Hypothalamus (tissue), 51 donors: Measurements from ENCODE around the gene JSRP1.

Experiments
- DNase-seq, 51 donors: peaks; one replicate each; lab custom pipeline; 2025; lab: John Stamatoyannopoulos, UW

JSRP1 gene

DNA sequence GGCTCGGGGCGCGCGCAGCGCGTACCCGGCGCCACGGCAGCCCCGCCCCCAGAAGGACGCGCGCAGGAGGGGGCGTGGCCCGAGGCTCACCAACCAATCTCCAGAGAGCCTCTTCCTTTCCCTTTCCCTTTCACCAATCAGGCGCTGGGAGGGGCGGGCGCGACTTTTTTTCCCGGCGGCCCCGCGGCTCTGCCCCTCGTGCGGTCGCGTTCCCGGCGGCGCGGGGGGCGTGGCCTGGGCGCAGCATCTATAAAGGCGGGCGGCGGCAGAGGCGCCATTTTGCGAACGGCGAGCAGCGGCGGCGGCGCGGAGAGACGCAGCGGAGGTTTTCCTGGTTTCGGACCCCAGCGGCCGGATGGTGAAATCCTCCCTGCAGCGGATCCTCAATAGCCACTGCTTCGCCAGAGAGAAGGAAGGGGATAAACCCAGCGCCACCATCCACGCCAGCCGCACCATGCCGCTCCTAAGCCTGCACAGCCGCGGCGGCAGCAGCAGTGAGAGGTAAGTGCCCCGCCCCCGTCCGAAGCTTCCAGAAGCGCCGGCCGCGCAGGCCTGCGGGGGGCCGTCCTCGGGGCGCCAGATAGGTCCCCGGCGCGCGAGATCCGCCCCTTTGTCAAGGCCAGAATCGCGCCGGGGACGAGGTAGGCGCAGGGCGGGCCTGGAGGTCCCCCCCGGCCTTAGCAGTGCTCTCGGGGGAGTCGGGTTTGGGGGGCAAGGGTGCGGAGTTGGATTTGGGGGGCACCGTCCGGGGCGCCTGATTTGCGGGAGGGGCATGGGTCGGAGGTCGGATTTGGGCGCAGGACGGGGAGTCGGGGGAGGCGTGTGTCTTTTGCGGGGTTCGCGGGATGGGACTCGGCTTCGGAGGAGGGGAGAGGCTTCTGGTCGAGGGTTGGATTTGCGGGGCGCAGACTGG is 13.3 kb upstream of the JSRP1 start:
- peak; percentile 64 to 99 (median 95) for DNase-seq

DNA sequence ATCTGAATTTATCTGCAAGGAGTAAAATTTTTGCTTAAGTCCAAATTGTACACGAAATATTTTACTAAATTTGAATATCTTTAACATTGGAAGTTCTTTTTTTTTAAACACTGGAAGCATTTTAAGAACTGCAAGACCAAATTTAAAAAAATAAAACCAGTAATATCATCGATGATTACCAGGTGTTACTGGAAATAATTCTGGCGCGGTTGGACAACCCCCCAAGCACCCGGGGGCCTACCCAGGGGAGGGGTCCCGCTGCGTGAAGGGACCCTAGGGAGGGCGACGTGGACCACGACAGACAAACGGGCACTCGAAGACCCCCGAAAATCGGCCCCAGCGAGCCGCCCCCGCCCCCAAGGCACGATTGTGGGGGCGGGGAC is 12.6 kb upstream of the JSRP1 start:
- DNase-seq: no peak

DNA sequence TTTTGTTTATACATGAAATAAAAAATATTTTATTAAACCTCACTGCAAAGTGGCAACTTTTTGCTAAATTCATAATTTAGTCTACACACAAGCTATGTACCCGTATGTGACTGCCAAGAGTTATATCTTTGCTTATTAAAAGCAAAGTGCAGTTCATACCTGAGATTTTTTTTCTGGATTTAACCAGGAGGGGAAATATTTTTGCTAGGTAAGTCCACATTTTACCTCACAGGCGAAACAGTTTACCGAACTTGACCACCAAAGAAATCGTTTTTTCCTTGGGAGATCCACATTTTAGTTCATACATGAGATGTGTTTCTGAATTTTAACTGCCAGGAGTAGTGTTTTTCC is 12.2 kb upstream of the JSRP1 start:
- no peak for DNase-seq

DNA sequence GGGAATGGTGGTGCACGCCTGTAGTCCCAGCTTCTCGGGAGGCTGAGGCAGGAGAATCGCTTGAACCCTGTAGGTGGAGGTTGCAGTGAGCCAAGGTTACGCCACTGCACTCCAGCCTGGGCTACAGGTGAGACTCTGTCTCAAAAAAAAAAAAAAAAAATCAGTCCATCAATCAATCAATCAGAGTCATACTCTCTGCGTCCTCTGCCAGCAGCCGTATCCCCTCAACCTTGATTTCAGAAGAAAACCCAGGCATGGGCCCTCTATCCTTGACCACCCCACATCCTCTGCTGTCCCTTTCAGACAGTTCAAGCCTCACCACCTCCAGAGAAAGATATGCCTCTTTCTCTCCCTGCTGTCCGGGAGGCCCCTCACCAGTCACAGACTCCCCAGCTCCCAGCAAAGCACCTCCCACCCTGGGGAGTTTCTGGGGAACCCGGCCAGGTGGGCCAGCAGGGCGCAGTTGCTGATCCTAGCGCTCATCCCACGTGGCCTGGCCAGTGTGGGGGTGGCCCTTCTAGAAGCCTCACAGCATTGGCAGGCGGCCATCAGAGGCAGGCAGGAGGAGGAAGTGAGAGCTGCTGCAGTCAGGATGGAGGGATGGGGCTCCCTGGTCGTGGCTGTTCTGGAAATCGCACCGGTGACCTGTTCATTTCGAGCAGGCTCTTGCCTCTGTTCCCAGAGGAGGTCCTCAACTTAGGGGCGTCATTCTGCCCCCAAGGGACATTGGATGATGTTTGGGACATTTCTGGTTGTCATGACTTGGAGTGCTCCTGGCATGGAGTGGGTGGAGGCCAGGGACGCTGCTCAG is 10.2 kb upstream of the JSRP1 start:
- DNase-seq: peak in 45 of 51 donors; percentile 16 to 76 (median 51)

DNA sequence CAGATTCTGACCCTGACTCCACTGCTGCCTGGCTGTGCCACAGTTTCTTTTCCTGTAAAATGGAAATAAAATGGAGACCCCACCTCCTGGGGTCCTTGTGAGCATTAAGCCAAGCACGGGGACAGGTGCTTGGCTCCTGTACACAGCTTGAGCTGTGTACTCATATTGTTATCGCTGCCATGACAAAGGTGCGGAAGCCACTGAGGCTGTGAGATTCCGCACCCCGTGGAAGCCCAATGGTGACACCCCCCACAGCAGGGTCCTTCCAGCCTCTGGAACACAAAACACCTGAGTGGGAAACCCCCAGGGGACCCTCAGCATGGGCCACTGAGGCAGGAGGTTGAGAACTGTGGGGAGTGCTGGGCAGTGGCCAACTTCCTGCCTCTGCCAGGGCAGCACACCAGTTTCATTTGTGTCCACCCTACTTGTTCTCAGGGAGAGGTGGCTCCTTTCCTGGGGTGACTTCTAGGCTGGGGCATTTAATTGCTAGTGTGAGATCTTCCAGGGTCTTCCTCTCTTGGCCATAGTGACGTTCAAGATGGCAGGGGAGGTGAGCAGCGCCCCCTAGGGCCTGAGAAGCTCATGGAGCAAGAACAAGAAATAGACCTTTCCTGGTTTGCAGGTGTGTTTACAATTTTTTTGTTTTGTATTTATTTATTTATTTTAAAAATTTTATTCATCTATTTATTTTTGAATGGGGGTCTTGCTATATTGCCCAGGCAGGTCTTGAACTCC is 5.4 kb upstream of the JSRP1 start:
- DNase-seq: no peak

DNA sequence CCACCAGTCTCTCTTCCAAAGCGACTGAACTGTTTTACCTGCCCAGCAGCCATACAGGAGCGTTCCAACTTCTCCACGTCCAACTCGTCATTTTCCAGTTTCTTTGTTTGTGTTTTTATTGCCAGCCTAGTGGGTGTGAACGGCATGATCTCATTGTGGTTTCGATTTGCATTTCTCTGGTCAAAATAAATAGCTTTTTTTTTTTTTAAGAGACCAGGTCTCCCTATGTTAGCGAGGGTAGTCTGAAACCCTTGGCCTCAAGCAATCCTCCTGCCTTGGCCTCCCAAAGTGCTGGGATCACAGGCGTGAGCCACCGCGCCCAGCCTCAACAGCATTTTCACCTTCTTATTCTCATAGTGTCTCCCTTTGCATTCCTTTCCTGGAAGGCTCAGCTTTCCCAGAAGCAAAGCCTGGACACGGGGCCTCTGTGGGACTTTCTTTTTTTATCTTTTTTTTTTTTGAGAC is 4.2 kb upstream of the JSRP1 start:
- DNase-seq: no peak

DNA sequence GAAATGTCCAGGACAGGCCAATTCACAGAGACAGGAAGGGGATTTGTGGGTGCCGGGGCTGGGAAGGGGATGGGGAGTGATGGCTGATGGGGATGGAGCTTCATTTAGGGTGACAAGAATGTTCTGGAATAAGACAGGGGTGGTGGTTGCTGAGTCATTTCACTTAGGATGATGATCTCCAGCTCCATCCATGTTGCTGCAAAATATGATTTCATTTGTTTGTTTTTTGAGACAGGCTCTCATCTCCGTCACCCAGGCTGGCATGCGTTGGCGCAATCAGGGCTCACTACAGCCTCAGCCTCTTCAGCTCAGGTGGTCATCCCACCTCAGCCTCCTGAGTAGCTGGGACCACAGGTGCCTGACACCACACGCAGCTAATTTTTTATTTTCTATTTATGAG is 3.1 kb upstream of the JSRP1 start:
- no peak for DNase-seq

DNA sequence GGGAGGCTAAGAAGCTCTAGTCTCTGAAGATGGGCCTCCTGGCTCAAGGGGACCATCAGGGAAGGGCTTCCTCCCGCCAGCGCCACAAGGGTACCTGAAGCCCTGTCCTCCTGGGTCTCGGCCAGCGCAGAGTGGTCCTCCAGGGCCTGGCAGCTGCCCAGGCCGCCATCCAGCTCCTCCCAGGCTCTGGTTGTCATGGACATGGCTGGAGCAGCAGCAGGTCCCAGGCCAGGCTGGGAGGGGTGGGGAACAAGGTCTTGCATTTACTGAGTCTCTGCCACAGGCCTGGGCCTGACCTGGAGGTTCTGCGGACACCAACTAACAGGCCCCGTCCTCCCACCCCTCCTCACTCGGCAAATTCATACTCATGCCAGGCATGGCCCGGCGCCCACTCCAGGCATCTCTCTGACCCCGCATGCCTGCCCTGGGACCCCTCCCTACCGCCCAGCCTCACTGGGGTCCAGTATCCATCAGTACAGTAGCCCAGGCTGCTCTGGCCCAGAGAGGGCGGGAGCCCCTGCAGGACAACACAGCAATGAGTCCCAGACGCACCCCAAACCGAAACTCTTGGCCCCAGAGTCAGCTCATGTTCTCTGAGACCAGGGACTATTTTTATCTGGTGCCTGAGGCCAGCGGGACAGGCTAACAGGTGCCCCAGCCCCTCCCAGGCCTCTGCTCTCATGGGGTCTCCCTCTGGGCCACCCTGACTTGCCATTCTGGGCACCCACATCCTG is 938 bp downstream of the JSRP1 start:
- no peak for DNase-seq

DNA sequence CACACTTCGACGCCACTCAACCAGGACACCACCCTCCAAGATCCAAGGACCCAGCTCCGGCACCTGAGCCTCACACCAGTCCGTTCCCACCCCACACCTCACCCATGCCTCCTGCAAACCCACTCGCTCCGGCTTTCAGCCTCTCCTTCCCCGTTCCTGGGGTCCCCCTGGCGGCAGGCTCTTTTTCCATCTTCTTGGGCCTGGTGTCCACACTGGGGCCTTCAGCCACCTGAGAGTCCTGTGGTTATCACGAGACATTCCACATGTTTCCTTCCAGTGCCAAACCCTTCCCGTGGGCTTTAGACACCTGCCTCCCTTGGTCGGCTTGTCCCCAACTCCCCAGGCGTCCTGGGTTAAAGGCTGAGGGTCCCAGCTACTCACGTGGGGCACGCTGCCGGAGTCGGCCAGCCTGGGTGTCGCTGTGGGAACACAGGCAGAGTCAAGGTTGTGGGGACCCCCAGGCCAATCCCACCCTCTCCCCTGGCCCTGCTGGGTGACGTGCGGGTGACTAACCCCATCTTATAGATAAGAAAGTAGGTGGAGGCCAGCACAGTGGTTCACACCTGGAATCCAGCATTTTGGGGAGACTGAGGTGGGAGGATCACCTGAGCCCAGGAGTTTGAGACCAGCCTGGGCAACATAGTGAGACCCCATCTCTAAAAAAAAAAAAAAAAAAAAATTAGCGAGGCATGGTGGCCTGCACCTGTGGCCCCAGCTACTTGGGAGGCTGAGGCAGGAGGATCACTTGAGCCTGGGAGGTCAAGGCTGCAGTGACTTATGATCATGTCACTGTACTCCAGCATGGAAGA is 1.9 kb downstream of the JSRP1 start:
- no peak for DNase-seq

DNA sequence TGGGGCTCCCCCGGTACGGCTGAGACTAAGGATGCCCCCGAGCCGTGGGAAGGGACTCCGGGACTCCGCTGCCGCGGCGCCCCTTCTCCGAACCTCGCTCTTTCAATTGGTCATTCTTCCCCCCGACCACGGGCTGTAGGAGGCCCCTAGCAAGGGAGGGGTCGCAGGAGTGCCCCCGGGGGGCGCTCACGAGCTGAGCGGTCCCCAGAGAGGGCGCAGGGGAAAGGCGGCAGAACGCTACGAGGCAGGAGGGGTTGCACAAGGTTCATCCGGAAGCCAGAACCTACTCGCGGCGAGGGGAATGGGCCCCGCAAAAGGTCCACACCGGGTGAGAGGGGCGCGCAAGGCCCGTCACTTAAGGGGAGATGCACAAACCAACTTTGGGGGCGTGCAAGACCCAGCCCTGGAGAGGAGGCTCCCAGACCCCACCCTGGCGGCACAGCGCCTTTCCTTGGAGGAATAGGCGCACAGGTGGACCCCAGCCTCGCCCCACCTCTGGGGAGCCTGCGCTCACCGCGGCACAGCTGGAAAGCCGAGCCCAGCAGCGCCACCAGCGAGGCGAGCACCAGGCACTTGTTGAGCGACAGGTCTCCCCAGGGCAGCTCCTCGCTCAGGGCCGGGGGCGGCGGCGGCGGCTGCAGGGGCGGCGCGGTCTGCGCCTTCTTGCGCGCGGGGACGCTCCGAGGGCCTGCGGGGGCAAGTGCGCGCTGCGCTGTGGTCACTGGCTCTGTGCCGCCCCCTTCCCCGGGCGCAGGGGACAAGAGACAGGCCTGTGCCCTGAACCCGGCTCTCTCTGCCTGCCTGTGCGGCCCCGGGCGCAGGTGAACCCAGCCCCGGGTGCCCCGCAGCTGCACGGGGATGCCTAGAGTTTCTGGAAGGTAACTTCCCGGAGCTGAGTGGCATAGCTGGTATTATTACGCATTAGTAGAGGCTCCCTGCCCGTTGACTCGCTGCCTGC is 2.8 kb downstream of the JSRP1 start:
- DNase-seq: no peak

DNA sequence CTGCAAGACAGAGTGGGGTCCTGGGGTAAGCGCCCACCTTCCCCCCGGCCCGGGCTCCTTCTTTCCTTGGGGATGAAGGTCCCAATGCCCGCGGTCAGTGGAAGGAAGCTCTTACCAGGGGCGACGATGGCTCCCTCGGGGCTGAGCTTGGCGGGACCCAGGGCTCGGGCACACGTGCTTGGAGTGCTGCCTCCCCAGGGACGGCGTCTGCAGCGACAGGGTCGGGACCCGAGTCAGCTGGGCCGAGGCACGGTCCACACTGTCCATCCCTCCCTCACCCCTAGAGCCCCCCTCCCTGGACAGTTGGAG is 3.5 kb downstream of the JSRP1 start:
- DNase-seq: no peak

DNA sequence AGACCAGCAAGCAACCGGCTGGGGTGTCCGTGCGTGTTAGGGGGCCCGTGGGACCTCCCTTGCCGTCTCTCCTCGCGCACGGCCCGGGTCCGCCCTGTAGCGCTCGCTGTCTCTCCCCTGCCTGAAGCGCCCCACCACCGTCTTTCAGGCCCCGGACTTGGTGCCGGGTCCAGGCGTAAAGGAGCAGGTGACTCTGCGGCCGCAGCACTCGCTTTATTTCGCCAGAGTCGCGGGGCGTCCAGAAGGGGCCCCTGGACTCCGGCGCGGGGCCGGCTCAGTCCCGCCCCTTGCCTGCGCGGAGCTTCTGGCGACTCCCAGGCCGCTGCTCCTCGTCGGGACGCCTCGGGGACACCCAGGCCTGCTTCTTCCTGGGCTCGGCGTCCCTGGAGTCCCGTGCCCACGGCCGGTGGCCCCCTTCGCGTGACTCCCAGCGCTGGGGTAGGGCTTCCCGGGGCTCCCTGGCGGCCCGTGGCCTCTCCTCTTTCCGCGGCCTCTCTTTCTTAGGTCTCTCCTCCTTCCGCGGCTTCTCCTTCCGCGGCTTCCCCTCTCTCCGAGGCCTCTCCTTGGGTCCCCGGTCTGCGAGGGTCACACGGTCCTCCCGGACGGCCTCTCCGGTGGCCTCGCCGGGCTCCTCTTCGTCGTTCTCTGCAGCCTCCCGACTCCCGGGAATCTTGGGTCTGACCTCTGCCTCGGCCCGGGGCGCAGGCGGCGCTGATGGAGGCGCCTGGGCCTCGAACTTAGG is 4.0 kb downstream of the JSRP1 start:
- no peak for DNase-seq

DNA sequence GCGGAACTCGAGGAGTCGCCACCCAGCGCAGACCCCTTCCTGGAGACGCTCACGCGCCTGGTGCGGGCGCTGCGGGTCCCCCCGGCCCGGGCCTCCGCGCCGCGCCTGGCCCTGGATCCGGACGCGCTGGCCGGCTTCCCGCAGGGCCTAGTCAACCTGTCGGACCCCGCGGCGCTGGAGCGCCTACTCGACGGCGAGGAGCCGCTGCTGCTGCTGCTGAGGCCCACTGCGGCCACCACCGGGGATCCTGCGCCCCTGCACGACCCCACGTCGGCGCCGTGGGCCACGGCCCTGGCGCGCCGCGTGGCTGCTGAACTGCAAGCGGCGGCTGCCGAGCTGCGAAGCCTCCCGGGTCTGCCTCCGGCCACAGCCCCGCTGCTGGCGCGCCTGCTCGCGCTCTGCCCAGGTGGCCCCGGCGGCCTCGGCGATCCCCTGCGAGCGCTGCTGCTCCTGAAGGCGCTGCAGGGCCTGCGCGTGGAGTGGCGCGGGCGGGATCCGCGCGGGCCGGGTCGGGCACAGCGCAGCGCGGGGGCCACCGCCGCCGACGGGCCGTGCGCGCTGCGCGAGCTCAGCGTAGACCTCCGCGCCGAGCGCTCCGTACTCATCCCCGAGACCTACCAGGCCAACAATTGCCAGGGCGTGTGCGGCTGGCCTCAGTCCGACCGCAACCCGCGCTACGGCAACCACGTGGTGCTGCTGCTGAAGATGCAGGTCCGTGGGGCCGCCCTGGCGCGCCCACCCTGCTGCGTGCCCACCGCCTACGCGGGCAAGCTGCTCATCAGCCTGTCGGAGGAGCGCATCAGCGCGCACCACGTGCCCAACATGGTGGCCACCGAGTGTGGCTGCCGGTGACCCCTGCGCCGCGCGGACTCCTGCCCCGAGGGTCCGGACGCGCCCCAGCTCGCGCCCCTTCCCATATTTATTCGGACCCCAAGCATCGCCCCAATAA is 4.8 kb downstream of the JSRP1 start:
- DNase-seq: no peak

DNA sequence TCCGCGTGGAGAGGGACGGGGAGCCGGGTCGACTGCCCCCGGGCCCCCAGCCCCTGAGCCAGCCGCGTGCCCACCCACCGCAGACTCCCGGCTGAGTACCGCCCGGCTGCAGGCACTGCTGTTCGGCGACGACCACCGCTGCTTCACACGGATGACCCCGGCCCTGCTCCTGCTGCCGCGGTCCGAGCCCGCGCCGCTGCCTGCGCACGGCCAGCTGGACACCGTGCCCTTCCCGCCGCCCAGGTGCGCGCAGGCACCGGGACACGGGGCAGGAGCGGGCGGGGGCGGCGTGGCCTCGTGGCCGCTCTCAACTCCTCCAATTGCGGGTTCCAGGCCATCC is 5.5 kb downstream of the JSRP1 start:
- DNase-seq: no peak

DNA sequence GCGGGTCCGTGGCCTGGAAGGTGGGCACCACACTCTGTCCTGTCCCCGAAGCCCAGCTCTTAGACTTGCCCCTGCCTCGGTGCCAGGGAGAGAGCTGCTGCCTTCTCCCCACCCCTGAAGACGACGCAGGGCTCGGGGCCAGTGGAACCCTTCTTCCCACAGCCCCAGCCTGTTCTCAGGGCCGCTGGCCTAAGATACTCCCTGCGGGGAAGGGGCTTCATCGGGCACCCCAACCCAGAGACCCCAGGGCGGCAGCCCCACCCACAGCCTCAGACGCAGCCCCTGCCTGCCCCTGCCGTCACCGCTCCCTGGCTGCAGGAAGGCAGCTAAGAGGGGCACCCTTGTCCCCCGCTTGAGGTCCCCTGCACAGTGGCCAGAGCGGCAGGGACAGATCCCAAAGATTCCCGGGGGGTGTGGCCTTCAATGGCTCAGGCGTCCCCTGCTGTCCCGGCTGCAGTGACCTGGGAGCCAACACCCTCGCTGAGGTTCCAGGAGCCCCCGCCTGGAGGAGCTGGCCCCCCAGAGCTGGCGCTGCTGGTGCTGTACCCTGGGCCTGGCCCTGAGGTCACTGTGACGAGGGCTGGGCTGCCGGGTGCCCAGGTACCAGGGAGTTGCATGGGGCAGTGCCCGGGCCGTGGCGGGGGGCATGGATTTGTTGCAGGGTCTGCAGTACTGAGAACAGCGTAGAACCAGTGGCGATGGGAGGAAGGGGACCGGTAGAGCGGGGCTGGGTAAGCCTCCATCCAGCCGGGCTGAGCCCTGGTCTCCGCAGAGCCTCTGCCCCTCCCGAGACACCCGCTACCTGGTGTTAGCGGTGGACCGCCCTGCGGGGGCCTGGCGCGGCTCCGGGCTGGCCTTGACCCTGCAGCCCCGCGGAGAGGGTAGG is 6.1 kb downstream of the JSRP1 start:
- no peak for DNase-seq
